ENCODE data around the gene FGD2.
"Not testable (repeated sequence)": the region's sequence is repeated elsewhere in the genome, so short reads cannot be mapped to it uniquely, and the experiment has no call there.

The FGD2 gene

DNA sequence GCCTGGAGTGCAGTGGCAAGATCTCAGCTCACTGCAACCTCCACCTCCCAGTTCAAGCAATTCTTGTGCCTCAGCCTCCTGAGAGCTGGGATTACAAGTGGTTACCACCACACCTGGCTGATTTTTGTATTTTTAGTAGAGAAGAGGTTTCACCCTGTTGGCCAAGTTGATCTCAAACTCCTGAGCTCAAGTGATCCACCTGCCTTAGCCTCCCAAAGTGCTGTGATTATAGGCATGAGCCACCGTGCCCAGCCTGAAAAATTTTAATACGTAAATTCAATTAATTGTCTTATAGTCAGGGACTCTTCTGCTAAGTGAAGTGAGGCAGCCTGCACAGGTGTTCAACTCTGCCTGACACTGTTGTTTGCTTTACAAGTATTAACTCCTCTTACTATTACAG, 15.1 kb upstream of the FGD2 start:
- DNase-seq = not testable (repeated sequence)

DNA sequence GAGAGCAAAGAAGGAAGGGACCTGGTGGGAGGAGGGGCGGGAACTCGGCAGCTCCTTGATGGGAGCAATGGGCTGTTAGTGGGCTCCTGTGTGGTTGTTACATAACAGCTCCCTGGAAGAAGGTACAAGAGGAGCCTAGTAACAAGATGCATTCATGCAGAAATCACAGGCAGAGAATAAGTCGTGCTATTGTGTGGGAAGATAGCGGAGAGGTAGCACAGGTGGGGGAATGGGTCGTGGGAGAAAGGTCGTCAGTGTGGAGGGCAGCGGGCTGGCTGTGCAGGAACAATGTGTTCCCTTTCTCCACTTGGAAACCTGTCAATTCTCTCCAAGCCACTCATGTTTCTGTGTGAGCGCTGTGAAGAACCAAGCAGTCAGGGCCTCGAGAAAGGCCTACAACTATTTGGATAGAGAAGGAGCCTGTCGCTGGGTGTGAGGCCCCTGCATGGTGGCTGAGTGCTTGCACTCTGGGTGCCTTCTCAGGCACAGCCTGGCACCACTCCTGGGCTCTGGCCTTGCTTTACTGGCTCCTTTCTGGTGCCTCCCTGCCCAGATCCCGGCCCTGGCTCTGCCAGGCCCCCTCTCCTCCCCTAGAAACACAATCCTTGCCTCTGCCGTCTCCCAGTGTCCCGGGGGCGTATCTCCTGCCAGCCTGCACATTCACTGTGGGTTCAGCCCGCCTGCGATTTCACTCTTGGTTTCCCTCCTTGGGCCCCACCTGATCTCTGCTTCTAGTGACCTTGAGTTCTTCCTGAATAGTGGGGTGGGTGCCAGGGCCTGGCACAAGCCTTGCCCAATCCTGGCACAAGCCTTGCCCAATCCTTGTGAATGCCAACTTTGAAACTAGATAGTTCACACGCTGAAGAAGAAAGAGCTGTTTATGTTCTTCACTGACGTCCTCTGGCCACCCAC, 7.4 kb upstream of the FGD2 start:
- DNase-seq = no peak

GRCh38 chr6:36998723-36999038, 6.8 kb upstream of the FGD2 start:
- no peak for DNase-seq

DNA sequence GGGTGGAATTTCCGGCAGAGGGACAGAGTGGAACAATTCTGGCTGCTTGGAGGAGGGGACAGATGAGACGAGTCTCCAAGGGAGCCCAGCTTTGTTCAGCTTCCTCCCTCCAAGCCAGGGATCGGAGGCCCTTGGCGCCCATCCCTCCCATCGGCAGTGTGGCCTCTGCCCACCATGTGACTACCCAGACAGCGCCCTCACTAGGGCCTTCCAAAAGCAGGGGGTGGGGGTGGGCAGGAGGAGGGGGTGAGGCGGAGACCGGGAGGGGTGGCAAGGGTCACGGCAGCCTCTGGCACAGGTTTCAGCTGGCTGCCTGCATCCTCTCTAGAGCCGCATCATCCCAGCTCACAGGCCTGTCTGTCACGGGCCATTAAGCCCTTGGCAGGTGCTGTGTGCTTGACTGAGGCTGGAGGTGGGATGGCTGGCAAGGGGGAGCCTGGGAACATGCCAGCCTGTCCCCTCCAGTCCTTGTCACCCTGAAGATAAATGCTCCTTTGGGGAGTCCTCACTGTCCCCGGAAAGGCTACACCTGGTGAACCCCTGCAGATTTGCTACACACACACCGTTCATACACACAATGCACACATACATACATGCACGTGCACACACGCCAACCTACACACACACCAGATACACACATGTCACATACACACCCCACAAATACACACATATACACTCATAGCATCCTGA, 6.2 kb upstream of the FGD2 start:
- DNase-seq = no peak

- DNase-seq = no peak
Observed at GRCh38 chr6:36999751-37000125, 5.7 kb upstream of the FGD2 start.

DNA sequence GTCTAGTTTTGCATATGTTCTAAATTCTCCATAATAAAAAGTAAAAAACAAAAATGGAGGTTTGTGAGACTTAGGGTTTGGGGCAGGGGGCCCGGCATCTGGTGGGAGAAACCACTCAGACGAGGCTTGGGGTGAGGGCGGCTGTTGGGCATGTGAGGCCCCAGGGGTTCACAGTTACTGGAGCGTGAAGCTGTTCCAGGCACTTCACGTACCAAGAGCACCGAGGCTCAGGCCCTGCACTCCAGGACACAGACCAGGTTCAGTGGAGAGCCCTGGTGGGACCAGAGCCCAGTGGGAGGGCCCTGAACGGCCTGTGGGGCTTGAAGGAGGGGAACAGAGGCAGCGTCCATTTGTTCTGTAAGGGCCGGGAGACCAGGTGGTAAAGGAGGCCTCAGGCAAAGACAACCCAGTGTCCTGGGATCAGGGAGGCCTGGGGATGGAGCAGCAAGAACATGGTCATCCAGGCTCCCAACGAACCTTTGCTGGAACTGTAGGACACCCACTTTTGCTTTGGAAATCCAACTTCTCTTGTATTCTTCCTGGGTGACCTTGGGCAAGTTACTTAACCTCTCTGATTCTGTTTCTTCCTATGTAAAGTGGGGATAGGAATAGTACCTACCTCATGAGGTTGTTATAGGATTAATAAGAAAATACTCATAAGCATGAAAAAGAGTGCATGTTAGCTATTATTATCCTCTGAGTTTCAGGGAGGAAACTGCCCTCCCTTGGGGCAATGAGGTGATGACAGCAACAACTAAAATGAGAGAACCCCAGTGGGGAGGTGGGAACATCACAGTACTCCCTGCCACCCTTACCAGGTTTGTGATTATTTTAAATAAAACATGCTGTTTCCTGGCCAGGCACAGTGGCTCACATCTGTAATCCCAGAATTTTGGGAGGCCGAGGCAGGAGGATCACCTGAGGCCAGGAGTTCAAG, 1.1 kb upstream of the FGD2 start:
- peak in 1 of 2 donors; percentile 47 for DNase-seq

DNA sequence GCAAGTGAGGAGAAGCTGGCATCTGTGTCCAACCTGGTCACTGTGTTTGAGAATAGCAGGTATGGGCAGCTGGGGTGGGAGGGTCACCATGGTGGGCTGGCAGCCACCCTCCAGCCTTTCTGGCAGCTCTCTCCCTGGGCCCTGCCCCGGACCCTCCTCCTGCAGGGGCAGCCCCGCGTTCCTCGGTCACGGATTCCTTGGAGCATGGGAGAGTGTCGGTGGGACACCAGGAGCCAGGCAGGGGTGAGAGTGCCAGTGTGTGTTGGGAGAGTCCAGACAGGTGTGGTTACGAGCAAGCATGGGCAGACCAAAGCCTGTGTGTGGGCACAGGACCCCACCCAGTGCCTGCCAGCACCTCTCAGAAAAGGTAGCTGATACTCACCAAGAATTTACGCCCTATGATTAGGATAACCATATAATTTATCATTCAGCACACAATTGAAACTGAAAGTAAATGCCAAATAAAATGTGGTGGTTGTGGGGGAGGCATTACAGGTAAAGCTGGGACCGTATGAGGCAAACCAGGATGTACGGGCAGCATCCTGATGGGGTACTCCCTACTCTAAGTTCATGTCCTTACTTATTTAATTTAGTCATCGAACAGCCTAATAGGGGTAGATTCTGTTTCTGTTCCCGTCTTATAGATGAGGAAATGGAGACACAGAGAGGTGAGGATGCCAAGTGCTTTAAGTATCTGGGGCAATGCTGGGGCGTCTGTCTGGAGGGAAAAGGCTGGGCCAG, 542 bp downstream of the FGD2 start:
- DNase-seq = peak in 1 of 2 donors; percentile 34

- DNase-seq = no peak
Observed at GRCh38 chr6:37006793-37007339, 1.4 kb downstream of the FGD2 start.

GRCh38 chr6:37007340-37008043, 2.0 kb downstream of the FGD2 start:
- DNase-seq = peak; percentile 16 to 59

DNA sequence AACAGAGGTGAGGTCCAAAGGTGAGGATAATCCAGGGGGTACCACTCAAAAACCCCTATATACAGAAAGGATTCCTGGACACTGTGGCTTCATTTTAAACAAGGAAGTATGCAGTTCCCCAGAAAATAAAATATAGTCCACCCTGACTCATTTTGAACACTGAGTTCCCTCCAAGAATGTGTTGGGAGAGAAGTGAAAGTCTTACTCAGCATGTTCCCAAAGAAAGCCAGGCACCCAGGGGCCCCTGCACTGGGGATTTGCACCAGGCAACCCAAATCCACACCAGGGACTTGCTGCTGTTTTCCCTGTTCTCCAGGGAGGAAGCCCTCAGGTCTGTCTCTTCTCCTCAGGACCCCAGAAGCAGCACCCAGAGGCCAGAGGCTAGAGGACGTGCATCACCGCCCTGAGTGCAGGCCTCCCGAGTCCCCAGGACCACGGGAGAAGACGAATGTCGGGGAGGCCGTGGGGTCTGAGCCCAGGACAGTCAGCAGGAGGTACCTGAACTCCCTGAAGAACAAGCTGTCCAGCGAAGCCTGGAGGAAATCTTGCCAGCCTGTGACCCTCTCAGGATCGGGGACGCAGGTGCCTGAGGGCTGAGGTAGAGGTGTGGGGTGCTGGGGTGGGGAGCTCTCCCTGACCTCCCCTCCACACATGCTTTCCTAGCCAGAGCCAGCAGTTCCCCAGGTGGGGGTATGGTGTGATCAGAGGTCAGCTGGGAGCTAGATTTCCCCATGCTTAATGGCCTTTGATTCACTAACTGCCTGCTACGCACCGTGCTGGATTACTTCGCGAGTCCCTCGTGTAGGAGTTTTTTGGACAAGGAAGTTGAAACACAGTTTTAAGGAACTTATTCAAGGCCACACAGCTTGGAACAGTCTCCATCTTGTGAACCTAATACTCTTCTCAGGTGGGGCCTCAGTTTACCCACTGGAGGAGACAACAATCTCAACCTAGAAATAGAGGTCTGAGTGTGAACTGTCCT, 3.3 kb downstream of the FGD2 start:
- no peak for DNase-seq

DNA sequence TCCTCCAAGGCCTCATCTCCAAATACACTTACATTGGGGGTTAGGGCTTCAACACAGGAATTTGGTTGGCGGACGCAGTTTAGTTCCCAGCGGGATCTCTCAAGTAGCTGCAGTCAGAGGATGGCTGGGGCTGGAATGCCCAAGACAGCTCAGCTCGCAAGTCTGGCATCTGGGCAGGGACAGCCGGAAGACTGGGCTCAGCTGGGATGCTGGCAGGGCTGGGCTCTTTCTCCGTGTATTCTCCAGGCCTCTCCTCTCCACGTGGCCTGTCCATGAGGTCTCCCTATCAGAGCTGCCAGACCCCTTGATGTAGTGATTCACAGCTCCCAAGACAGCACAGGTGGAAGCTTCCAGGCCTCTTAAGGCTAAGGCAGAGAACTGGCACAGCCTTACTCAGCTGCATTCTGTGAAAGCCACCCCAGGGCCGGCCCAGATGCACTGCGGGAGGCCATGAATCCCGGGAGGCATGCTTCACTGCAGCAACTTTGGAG, 5.0 kb downstream of the FGD2 start:
- DNase-seq = no peak

- no peak for DNase-seq
Observed at GRCh38 chr6:37011656-37012378, 6.4 kb downstream of the FGD2 start.

GRCh38 chr6:37013516-37014491, 8.3 kb downstream of the FGD2 start:
- DNase-seq = no peak

- DNase-seq = no peak
Observed at GRCh38 chr6:37014667-37015066, 9.2 kb downstream of the FGD2 start.

DNA sequence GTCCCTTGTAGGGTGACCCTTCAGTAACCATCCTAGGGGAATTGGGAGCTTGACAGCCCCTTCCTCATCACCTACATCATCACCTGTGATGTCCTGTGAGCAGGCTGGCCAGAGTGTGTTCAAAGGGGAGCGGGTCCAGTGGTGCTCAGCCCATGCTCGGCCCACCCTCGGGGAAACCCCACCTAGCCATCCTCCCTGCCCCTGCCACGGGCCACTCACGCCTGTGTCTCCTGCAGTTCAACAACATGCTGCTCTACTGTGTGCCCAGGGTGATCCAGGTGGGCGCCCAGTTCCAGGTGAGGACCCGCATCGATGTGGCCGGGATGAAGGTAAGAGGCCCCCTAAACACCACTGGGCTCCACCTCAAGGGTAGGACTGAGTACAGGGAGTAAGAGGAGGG, 10.1 kb downstream of the FGD2 start:
- DNase-seq = no peak

GRCh38 chr6:37016995-37017394, 11.5 kb downstream of the FGD2 start:
- no peak for DNase-seq

- DNase-seq = no peak
Observed at GRCh38 chr6:37017606-37018197, 12.2 kb downstream of the FGD2 start.

All from CD4-positive, alpha-beta T cell treated with Interleukin-4 for 1 hour (primary cell).